A673 (cell line): ENCODE results near the gene BLID.

Source experiments
- EZH2 ChIP-seq: fragments of 200-600 bp; sonication (generic); IDR thresholded peaks from 2 replicates; pipeline ENCODE4 v1.6.1; 2017; ENCODE audit warnings: borderline replicate concordance, low read depth, mild to moderate bottlenecking, mixed read lengths, antibody characterized with exemption, low read length; ENCODE audit not compliant: poor library complexity, severe bottlenecking
- TF ChIP-seq, protein P1 (sequence below): fragments of 300-800, 200-600 bp; sonication (generic); conservative IDR thresholded peaks from 2 replicates; pipeline ENCODE4 v1.5.1; 2017; ENCODE audit warnings: low read depth, mild to moderate bottlenecking, antibody characterized with exemption, low read length, moderate library complexity, mixed read lengths

DNA sequence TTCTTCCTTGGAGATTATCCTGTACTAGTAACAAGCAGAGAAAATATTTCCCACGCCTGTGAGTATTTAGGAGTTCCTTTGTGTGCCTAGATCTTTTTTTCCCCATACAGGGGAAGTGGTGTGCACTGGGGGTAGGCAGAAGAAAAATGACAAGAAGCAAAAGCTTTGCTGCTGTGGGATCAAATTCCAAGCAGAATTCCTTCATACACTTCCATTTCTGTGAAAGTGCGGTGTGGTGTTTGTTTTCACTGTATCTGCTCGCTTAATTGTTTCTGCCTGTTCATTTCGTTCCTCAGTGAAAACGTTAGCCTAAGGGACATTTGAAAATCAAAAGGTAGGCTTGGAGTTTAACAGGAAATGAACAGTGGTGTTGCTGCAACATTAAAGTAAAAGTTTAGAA lies 47.9 kb downstream of the BLID start:
- no peak for TF ChIP-seq EZH2
- TF ChIP-seq, protein P1, sequence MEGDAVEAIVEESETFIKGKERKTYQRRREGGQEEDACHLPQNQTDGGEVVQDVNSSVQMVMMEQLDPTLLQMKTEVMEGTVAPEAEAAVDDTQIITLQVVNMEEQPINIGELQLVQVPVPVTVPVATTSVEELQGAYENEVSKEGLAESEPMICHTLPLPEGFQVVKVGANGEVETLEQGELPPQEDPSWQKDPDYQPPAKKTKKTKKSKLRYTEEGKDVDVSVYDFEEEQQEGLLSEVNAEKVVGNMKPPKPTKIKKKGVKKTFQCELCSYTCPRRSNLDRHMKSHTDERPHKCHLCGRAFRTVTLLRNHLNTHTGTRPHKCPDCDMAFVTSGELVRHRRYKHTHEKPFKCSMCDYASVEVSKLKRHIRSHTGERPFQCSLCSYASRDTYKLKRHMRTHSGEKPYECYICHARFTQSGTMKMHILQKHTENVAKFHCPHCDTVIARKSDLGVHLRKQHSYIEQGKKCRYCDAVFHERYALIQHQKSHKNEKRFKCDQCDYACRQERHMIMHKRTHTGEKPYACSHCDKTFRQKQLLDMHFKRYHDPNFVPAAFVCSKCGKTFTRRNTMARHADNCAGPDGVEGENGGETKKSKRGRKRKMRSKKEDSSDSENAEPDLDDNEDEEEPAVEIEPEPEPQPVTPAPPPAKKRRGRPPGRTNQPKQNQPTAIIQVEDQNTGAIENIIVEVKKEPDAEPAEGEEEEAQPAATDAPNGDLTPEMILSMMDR: no peak
